ENCODE data around the gene ELFN2.

DNA sequence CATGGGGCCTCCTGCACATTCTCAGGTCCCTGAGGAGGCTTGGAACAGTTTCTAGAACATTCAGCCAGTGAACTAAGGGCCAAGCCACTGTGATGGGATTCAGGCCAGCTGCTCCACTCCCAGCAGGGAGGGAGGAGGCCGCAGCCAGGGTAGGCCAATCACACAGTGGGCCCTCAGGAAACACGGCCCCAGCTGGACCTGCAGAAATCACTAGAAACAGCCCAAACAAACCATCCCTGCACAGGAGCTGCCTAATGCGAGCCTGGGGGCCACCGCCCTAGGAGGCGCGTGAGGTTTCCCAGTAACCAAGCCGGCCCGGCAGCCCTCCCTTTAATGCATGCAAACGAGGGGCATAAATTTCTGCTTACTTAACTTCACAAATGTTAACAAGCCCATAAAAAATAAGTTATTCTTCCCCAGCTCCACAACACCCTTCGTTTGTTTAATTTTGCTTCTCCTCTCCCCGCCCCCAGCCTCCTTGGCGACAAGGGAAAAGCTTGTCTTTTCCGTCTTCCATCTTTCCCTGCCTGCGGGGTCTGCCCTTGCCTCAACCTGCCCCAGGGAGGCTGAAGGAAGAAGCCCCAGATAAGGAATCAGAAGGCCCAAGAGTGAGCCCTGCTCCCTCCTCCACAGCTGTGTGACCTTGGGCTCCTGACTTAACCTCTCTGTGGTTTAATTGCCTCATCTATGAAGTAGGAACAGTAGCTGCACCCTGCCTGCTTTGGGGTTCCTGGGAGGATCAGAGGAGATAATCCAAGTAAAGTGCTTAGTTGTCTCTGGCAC lies 25.7 kb downstream of the ELFN2 start:
- TF ChIP-seq, protein P1, sequence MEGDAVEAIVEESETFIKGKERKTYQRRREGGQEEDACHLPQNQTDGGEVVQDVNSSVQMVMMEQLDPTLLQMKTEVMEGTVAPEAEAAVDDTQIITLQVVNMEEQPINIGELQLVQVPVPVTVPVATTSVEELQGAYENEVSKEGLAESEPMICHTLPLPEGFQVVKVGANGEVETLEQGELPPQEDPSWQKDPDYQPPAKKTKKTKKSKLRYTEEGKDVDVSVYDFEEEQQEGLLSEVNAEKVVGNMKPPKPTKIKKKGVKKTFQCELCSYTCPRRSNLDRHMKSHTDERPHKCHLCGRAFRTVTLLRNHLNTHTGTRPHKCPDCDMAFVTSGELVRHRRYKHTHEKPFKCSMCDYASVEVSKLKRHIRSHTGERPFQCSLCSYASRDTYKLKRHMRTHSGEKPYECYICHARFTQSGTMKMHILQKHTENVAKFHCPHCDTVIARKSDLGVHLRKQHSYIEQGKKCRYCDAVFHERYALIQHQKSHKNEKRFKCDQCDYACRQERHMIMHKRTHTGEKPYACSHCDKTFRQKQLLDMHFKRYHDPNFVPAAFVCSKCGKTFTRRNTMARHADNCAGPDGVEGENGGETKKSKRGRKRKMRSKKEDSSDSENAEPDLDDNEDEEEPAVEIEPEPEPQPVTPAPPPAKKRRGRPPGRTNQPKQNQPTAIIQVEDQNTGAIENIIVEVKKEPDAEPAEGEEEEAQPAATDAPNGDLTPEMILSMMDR (IDR thresholded peaks at IDR 0.05) = no peak
- no peak for TF ChIP-seq POLR2AphosphoS5 (IDR thresholded peaks at IDR 0.05)
- TF ChIP-seq POLR2A (IDR thresholded peaks at IDR 0.05) = no peak
